Tibial nerve (tissue), 4 donors: ENCODE results near the gene HRH1. TPM values are rescaled to one million over a fixed set of nuclear protein-coding genes. Genes with fewer than 3 reads are reported as not detected.
A peak's percentile ranks its signal among the peaks of the same experiment; 100 is the strongest.

Experiments used
- DNase-seq, 2 donors: peaks; one replicate each; pipeline ENCODE4 v3.0.0-alpha.2; 2019; ENCODE audit warnings: low spot score in 2 of 2
- H3K27ac ChIP-seq, 4 donors: fragments of 200-600 bp; sonication (generic) in 3 of 4; one replicate each; pipeline ENCODE4 v1.5.1; 2017 to 2019; ENCODE audit warnings: mild to moderate bottlenecking in 1 of 4
- H3K27me3 ChIP-seq, 2 donors: fragments of 200-600 bp; sonication (generic) in 1 of 2; one replicate each; pipeline versions ENCODE4 v1.5.1 to v1.6.0; 2017 to 2019
- H3K36me3 ChIP-seq, 3 donors: fragments of 200-600 bp; sonication (generic); one replicate each; pipeline ENCODE4 v1.5.1; 2018 to 2019
- H3K4me1 ChIP-seq, 4 donors: fragments of 200-600 bp; sonication (generic) in 3 of 4; one replicate each; pipeline ENCODE4 v1.5.1; 2017 to 2019
- H3K4me3 ChIP-seq, 4 donors: fragments of 200-600 bp; sonication (generic) in 3 of 4; one replicate each; pipeline ENCODE4 v1.5.1; 2017 to 2019; ENCODE audit warnings: mild to moderate bottlenecking in 1 of 4, moderate library complexity in 1 of 4
- H3K9me3 ChIP-seq, 4 donors: fragments of 200-600 bp; sonication (generic) in 3 of 4; one replicate each; pipeline ENCODE4 v1.5.1; 2017 to 2019
- CTCF ChIP-seq, 5 experiments: fragments of 200-600 bp in 3 of 5; fragments of 450-650 bp in 2 of 5; sonication (generic) in 3 of 5; IDR thresholded peaks; one replicate each; pipeline ENCODE4 v1.5.1; 2016 to 2019; ENCODE audit warnings: antibody characterized with exemption in 5 of 5, mild to moderate bottlenecking in 3 of 5, moderate library complexity in 2 of 5
- EP300 ChIP-seq, 2 donors: sonication (generic); formaldehyde crosslinking; IDR thresholded peaks; one replicate each; pipeline ENCODE4 v1.6.1; 2017; ENCODE audit warnings: antibody characterized with exemption in 2 of 2, mild to moderate bottlenecking in 1 of 2
- POLR2A ChIP-seq, 2 donors: fragments of 450-650 bp; IDR thresholded peaks; one replicate each; pipeline ENCODE4 v1.6.1; 2017; ENCODE audit warnings: antibody characterized with exemption in 2 of 2, mild to moderate bottlenecking in 2 of 2, moderate library complexity in 2 of 2
- WGBS, 2 donors: methylation state at CpG; one replicate each; pipeline ENCODE4 v1.1.5; 2018; 5-methylcytosine and 5-hydroxymethylcytosine counted together
- total RNA-seq, 4 donors: library from RNA; depleted of rRNA; stranded (reverse); fragments of >200 nt; gene quantifications; one replicate each; pipeline ENCODE4 v1.1.0, GENCODE V29; 2016

Gene HRH1
- total RNA-seq, 4 donors from 2014 or later, result 13.8 to 20.3 (median 15.9) TPM

DNA sequence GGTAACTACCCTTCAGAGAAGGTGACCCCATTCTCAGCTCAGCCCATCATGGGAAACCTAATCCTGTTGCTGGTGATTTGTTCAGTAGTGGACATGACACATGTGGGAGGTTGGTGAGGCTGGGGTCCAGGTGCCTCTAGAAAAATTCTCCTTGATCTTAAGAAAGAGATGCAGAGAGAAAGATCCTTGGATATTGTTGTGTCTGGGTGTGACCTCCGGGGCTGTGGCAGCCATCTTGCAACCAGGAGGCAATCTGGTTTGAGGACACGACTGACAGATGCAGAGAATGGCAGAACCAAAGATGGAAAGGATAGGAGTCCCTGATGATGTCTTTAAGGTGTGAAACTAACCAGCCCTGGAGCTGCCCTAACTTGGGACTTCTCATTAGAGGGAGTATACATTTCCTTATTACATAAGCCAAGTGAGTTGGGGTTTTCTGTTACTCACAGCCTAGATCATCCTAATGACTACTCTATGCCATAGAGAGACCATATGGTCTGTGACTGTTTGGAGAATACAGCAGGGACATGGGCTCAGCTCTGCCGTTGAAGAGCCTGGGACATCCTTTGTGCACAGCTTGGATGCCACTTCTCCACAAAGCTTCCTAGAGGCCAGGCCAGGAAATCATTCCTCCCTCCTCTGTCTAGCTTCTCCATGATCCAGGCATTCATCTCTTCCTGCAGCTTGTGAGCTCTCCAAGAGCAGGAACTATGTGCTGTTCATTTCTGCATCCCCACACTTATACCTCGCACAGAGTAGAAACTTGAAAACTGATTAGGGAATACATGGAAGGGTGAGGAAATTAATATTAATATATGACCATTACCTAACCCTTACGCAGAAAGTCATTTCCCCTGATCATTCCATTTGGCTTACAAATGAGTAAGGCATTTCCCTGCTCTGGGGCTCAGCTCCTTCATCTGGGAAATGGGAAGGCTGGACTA, 45.9 kb downstream of the HRH1 start:
- no peaks in the 10 kb centered on the region for H3K36me3 ChIP-seq
- H3K27me3 ChIP-seq, result no peaks in the 10 kb centered on the region
- no peak overlapping the region for H3K4me3 ChIP-seq
- H3K9me3 ChIP-seq, result no peaks in the 10 kb centered on the region
- TF ChIP-seq EP300 (IDR thresholded peaks at IDR 0.05), result no peak
- TF ChIP-seq CTCF (IDR thresholded peaks at IDR 0.05), result no peak
- TF ChIP-seq POLR2A (IDR thresholded peaks at IDR 0.05), result no peak
- H3K27ac ChIP-seq, result no peak overlapping the region
- WGBS, 2 donors, result 80 to 86% methylated on average over 5 of the region's 5 CpGs
- peaks cover 0 to 46% (median 6%) of the 10 kb centered on the region in 4 donors for H3K4me1 ChIP-seq
- DNase-seq, result no peak

DNA sequence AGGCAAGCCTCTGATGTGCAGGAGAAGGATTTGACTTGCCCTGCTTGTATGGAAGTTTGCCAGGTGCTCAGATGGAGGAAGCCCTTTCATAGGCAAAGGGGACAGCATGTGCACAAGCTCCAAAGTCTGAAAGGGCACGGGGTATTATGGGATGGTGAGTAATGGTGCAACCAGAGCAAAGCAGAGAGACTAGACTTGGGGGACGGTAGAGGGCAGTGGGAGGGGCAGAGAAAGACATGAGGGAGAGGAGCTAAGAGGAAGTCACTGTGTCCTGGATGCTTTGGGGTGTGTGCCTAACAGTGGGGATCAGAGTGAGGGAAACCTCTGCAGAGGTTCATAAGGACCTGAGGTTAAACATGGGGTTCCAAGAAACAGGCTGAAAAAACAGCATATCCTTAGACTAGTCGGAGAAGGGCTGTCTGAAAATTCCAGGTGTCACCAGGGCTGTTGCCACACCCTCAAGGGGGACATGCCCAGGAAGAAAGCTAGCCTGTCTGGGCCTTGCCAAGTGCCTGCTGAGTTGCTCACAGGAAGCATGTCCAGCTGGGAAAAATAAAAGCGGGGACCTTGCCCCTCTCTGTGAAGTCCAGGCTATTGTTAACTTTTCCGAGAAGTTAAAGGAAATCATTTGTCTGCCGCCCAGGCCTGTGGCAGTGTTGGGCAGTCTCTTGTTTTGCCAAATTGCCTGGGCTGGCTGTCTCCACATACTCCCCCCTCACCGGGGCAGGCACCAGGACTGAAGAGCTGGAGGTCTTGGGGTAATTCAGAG, 47.1 kb downstream of the HRH1 start:
- Histone ChIP-seq H3K4me3 (no peak overlapping the region), H3K27me3 (no peaks in the 10 kb centered on the region), H3K36me3 (no peaks in the 10 kb centered on the region), H3K9me3 (no peaks in the 10 kb centered on the region), H3K4me1 (peaks cover 0 to 39% (median 6%) of the 10 kb centered on the region in 4 donors), H3K27ac (peak overlapping the region in 2 of 4 donors; percentile 34 to 49)
- no peak for DNase-seq
- peak in 1 of 2 donors; percentile 29 for TF ChIP-seq EP300 (IDR thresholded peaks at IDR 0.05)
- no peak for TF ChIP-seq CTCF (IDR thresholded peaks at IDR 0.05)
- 48 to 53% methylated on average over 7 of the region's 7 CpGs for WGBS, 2 donors

DNA sequence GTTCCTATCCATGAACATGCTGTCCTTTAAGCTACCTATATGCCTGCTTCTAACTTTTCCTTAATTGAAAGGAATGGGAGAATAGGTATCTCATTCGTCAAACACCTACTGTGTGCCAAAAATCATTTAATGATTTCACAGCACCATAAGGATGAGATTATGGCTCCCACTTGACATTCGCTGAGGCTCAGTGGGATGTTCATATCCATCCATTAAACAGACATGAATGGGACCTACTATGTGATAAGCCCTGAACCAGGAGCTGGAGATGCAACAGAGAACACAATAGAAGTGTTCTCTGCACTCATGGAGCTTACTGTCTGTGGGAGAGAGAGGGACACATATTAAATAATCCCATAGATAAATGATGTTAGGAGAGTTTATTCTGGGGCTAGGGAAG, 49.7 kb downstream of the HRH1 start:
- no peak for DNase-seq
- Histone ChIP-seq H3K27me3 (no peaks in the 10 kb centered on the region), H3K4me3 (no peak overlapping the region), H3K4me1 (peaks cover 0 to 38% (median 6%) of the 10 kb centered on the region in 4 donors), H3K27ac (no peak overlapping the region), H3K36me3 (no peaks in the 10 kb centered on the region), H3K9me3 (no peaks in the 10 kb centered on the region)
- TF ChIP-seq CTCF (IDR thresholded peaks at IDR 0.05) (no peak), POLR2A (IDR thresholded peaks at IDR 0.05) (no peak), EP300 (IDR thresholded peaks at IDR 0.05) (no peak)
- 87 to 97% methylated on average over 2 of the region's 2 CpGs for WGBS, 2 donors

DNA sequence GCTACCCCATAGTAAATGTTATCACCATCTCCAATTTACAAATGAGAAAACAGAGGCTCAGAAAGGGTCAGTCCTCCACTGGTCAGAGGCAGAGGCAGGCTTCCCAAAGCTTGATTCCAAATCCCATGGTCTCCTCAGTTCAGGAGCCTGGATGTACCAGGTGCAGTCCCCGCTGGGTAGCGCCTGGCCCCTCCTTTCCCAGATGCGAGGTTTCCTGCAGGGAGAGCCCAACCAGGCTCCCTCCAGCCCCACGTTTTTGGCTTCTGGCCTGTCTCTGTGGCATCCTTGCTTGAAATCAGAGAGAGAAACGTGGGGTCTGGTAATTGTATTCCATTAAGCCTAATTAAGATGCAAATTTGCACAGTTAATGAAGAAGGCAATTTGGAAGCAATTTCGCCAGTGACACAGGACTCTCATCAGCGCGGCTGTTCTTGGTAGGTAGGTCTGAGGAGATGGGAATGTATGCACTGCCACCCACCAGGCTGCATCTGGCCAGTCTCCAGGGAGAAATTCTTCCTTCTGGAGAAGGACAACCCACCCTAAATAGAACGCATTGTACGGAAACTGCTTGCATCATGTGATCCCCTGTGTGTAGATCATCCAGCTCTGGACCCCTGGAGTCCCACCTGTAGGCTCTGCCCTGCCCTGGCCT, 50.5 kb downstream of the HRH1 start:
- 38 to 52% methylated on average over 10 of the region's 10 CpGs for WGBS, 2 donors
- Histone ChIP-seq H3K4me3 (no peak overlapping the region), H3K36me3 (no peaks in the 10 kb centered on the region), H3K27ac (no peak overlapping the region), H3K27me3 (no peaks in the 10 kb centered on the region), H3K4me1 (peaks cover 0 to 38% (median 6%) of the 10 kb centered on the region in 4 donors), H3K9me3 (no peaks in the 10 kb centered on the region)
- TF ChIP-seq CTCF (IDR thresholded peaks at IDR 0.05), result no peak
- TF ChIP-seq POLR2A (IDR thresholded peaks at IDR 0.05), result no peak
- TF ChIP-seq EP300 (IDR thresholded peaks at IDR 0.05), result no peak
- no peak for DNase-seq
